ENCODE measurements around the gene PARP12. TPM values are rescaled to one million over a fixed set of nuclear protein-coding genes. Genes with fewer than 3 reads are reported as not detected.

Gene PARP12
- total and polyA plus RNA-seq, 2 experiments from 2014 or later: 5.4 to 11.0 TPM

DNA sequence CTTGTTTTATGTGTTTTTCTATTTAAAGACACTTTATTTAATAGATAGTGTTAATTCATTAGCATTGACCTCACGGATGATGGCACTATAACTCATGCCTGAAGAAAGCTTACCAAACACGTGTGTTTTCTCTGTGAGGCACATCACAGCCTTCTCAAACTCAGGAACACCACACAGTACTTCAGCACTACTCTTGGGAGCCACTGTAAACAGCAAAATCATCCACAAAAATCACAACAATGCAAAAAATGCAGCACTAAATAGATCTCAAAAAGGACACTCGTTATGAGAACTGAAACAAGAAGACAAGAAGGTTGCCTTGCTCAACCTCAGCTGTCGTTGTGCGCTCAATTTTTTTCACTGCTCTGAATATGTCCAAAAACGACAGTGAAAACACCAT, 12.0 kb upstream of the PARP12 start:
- DNase-seq: no peak
- TF ChIP-seq EZH2phosphoT487 (IDR thresholded peaks at IDR 0.05; ENCODE audit: insufficient read depth, low read depth) (no peak), EZH2 (IDR thresholded peaks at IDR 0.05; ENCODE audit: insufficient read depth, poor library complexity, severe bottlenecking) (no peak)
- Histone ChIP-seq H3F3A (ENCODE audit: insufficient read depth) (no peaks in the 10 kb centered on the region), H3K4me3 (no peak overlapping the region), H3K9me2 (ENCODE audit: insufficient read depth) (no peaks in the 10 kb centered on the region), H3K9me3 (ENCODE audit: low read depth) (no peaks in the 10 kb centered on the region), H3K4me2 (ENCODE audit: unreplicated experiment) (no peak overlapping the region), H3K27me3 (replicated peaks; ENCODE audit: insufficient read depth) (no peaks in the 10 kb centered on the region), H3K27ac (no peak overlapping the region), H3K79me2 (ENCODE audit: insufficient read depth) (no peaks in the 10 kb centered on the region), H3K4me1 (ENCODE audit: insufficient read depth) (no peaks in the 10 kb centered on the region), H3K9ac (no peak overlapping the region), H4K20me1 (ENCODE audit: insufficient read depth) (no peaks in the 10 kb centered on the region), H2AFZ (no peak overlapping the region), H3K36me3 (ENCODE audit: low read depth) (no peaks in the 10 kb centered on the region)
- 55 to 59% methylated on average over 6 of the region's 6 CpGs for WGBS, 2 experiments (ENCODE audit: low coverage in 1 of 2, low lambda C conversion rate in 2 of 2, missing lambda C conversion rate in 2 of 2)
- in situ Hi-C loops (cut with MboI): no loop called here

- Histone ChIP-seq H3K27ac (no peak overlapping the region), H3K79me2 (ENCODE audit: insufficient read depth) (no peaks in the 10 kb centered on the region), H3K9me2 (ENCODE audit: insufficient read depth) (no peaks in the 10 kb centered on the region), H3K9ac (no peak overlapping the region), H3K9me3 (ENCODE audit: low read depth) (peaks cover 6% of the 10 kb centered on the region), H3K27me3 (replicated peaks; ENCODE audit: insufficient read depth) (no peaks in the 10 kb centered on the region), H4K20me1 (ENCODE audit: insufficient read depth) (no peaks in the 10 kb centered on the region), H3F3A (ENCODE audit: insufficient read depth) (no peaks in the 10 kb centered on the region), H3K4me2 (ENCODE audit: unreplicated experiment) (no peak overlapping the region), H2AFZ (no peak overlapping the region), H3K4me3 (no peak overlapping the region), H3K4me1 (ENCODE audit: insufficient read depth) (no peaks in the 10 kb centered on the region), H3K36me3 (ENCODE audit: low read depth) (no peaks in the 10 kb centered on the region)
- in situ Hi-C loops (cut with MboI): no loop called here
- TF ChIP-seq EZH2phosphoT487 (IDR thresholded peaks at IDR 0.05; ENCODE audit: insufficient read depth, low read depth): no peak
- no peak for TF ChIP-seq EZH2 (IDR thresholded peaks at IDR 0.05; ENCODE audit: insufficient read depth, poor library complexity, severe bottlenecking)
- DNase-seq: no peak
Observed at GRCh38 chr7:140070546-140070945, 7.8 kb upstream of the PARP12 start.

DNA sequence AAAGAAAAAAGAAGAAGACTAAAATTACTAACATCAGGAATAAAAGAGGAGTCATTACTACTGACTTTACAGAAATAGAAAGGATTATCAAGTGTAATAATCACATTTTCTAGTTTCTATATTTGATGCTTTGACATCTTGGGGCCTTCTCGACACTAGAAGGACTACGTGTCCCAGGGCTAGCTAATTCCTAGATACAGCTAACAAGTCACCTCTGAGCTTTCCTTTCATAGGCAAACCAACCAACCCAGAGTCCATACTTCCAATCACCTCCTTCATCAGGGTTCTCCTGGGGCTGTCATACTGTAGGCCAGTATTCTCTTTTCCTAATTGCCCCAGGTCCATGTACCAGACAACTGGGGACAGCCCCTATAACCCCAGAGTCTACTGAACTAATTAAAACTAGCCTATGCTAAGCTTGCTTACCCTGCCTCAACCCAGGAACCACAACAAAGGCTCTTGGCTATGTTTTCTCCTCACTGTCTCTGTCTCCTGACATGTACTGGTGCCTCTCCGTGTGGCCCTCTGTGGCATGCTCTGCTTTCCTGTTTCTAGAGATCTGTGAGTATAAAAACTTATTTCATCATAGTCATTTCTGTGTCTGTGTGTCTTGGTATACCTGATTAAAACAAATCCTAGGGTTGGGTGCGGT, 6.7 kb upstream of the PARP12 start:
- Histone ChIP-seq H3K27ac (no peak overlapping the region), H3K4me3 (no peak overlapping the region), H3K36me3 (ENCODE audit: low read depth) (no peaks in the 10 kb centered on the region), H3K9me2 (ENCODE audit: insufficient read depth) (no peaks in the 10 kb centered on the region), H3K27me3 (replicated peaks; ENCODE audit: insufficient read depth) (no peaks in the 10 kb centered on the region), H3F3A (ENCODE audit: insufficient read depth) (no peaks in the 10 kb centered on the region), H3K4me1 (ENCODE audit: insufficient read depth) (no peaks in the 10 kb centered on the region), H3K9ac (no peak overlapping the region), H2AFZ (no peak overlapping the region), H3K79me2 (ENCODE audit: insufficient read depth) (no peaks in the 10 kb centered on the region), H4K20me1 (ENCODE audit: insufficient read depth) (no peaks in the 10 kb centered on the region), H3K9me3 (ENCODE audit: low read depth) (peaks cover 6% of the 10 kb centered on the region), H3K4me2 (ENCODE audit: unreplicated experiment) (no peak overlapping the region)
- TF ChIP-seq EZH2 (IDR thresholded peaks at IDR 0.05; ENCODE audit: insufficient read depth, poor library complexity, severe bottlenecking) (no peak), EZH2phosphoT487 (IDR thresholded peaks at IDR 0.05; ENCODE audit: insufficient read depth, low read depth) (no peak)
- WGBS, 2 experiments (ENCODE audit: low coverage in 1 of 2, low lambda C conversion rate in 2 of 2, missing lambda C conversion rate in 2 of 2): 75 to 79% methylated on average over 4 of the region's 4 CpGs
- in situ Hi-C loops (cut with MboI): no loop called here
- DNase-seq: no peak

DNA sequence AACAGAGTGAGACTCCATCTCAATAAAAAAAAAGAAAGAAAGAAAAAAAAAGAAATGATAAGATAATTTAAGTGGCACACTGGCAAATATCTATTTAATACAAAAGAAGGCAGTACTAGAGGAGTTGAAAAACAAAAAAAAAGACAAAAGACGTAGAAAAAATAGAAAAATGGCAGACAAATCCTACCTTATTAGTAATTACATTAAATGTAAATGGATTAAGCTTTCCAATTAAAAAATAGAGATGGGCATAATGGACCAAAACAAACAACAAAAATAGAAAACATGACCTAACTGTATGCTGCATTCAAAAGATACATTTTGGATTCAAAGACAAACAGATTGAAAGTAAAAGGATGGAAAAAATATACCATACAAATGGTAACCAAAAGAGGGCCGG, 5.3 kb upstream of the PARP12 start:
- TF ChIP-seq EZH2 (IDR thresholded peaks at IDR 0.05; ENCODE audit: insufficient read depth, poor library complexity, severe bottlenecking) (no peak), EZH2phosphoT487 (IDR thresholded peaks at IDR 0.05; ENCODE audit: insufficient read depth, low read depth) (no peak)
- Histone ChIP-seq H3K79me2 (ENCODE audit: insufficient read depth) (no peaks in the 10 kb centered on the region), H3K9me2 (ENCODE audit: insufficient read depth) (no peaks in the 10 kb centered on the region), H4K20me1 (ENCODE audit: insufficient read depth) (no peaks in the 10 kb centered on the region), H3K27ac (no peak overlapping the region), H2AFZ (no peak overlapping the region), H3K4me1 (ENCODE audit: insufficient read depth) (no peaks in the 10 kb centered on the region), H3K9me3 (ENCODE audit: low read depth) (peaks cover 6% of the 10 kb centered on the region), H3K4me2 (ENCODE audit: unreplicated experiment) (no peak overlapping the region), H3F3A (ENCODE audit: insufficient read depth) (no peaks in the 10 kb centered on the region), H3K36me3 (ENCODE audit: low read depth) (no peaks in the 10 kb centered on the region), H3K27me3 (replicated peaks; ENCODE audit: insufficient read depth) (no peaks in the 10 kb centered on the region), H3K4me3 (no peak overlapping the region), H3K9ac (no peak overlapping the region)
- in situ Hi-C loops (cut with MboI): no loop called here
- WGBS, 2 experiments (ENCODE audit: low coverage in 1 of 2, low lambda C conversion rate in 2 of 2, missing lambda C conversion rate in 2 of 2): 33 to 44% methylated on average over 2 of the region's 2 CpGs
- DNase-seq: no peak

GRCh38 chr7:140067052-140067451, 4.3 kb upstream of the PARP12 start:
- Histone ChIP-seq H3F3A (ENCODE audit: insufficient read depth) (no peaks in the 10 kb centered on the region), H3K9me3 (ENCODE audit: low read depth) (peaks cover 6% of the 10 kb centered on the region), H3K4me2 (ENCODE audit: unreplicated experiment) (no peak overlapping the region), H3K9ac (no peak overlapping the region), H4K20me1 (ENCODE audit: insufficient read depth) (no peaks in the 10 kb centered on the region), H3K9me2 (ENCODE audit: insufficient read depth) (no peaks in the 10 kb centered on the region), H3K4me1 (ENCODE audit: insufficient read depth) (no peaks in the 10 kb centered on the region), H3K36me3 (ENCODE audit: low read depth) (no peaks in the 10 kb centered on the region), H2AFZ (no peak overlapping the region), H3K4me3 (no peak overlapping the region), H3K27me3 (replicated peaks; ENCODE audit: insufficient read depth) (no peaks in the 10 kb centered on the region), H3K79me2 (ENCODE audit: insufficient read depth) (no peaks in the 10 kb centered on the region), H3K27ac (no peak overlapping the region)
- in situ Hi-C loops (cut with MboI): no loop called here
- TF ChIP-seq EZH2phosphoT487 (IDR thresholded peaks at IDR 0.05; ENCODE audit: insufficient read depth, low read depth) (no peak), EZH2 (IDR thresholded peaks at IDR 0.05; ENCODE audit: insufficient read depth, poor library complexity, severe bottlenecking) (no peak)
- 52 to 70% methylated on average over 2 of the region's 2 CpGs for WGBS, 2 experiments (ENCODE audit: low coverage in 1 of 2, low lambda C conversion rate in 2 of 2, missing lambda C conversion rate in 2 of 2)
- no peak for DNase-seq

Data from GM23248 (cell line).